Astrocyte of the cerebellum (primary cell): ENCODE measurements around the gene ABCC5.

Source experiments
- DNase-seq: peaks from one replicate; pipeline ENCODE4 v3.0.0-alpha.2; 2011; ENCODE audit warnings: low read depth
- H3K4me3 ChIP-seq: 2 replicates; pipeline ENCODE4 v1.5.1; 2011; ENCODE audit warnings: mild to moderate bottlenecking, low read depth, low read length, moderate library complexity
- in situ Hi-C: cut with HindIII; loops from 2 replicates; pipeline ENCODE4 v1.10.0; 2017; ENCODE audit warnings: low sequenced_read_pairs
- TF ChIP-seq, protein P1 (sequence below): IDR thresholded peaks from 2 replicates; pipeline ENCODE4 v1.5.1; 2012; ENCODE audit warnings: low read length, low read depth, moderate library complexity, mild to moderate bottlenecking; ENCODE audit errors: missing control alignments

ABCC5 gene

DNA sequence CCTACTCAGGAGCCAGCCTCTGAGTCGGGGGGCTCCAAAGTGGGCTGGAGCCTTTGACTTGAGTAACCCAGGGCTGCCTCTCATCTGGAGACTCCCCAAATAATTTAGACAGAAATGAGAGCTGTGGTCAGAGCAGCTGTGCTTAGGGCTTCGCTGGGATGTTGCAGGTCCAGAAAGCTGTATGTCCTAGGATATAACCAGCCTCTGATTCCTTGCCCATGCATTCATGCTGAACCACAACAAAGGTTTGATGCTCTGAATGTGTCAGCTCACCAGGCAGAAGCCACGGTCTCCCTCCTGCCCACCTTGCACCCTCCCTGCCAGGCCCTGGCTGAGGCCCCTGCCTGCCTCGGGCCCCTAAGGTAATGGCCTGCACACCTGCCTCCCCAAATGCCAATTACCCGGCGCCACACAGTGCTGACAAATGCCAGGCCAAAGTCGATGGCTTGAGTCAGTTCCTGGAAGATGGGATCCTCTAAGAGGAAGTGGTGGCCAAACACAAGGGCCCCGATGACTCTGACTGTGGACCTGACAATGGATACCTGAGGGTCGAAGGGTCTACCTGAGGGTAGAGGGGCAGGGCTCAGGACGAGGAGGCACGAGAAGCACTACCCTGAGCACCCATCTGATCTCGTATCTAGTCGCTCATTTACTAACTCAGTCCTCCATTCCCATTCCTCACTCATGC, 111.3 kb downstream of the ABCC5 start:
- TF ChIP-seq, protein P1, sequence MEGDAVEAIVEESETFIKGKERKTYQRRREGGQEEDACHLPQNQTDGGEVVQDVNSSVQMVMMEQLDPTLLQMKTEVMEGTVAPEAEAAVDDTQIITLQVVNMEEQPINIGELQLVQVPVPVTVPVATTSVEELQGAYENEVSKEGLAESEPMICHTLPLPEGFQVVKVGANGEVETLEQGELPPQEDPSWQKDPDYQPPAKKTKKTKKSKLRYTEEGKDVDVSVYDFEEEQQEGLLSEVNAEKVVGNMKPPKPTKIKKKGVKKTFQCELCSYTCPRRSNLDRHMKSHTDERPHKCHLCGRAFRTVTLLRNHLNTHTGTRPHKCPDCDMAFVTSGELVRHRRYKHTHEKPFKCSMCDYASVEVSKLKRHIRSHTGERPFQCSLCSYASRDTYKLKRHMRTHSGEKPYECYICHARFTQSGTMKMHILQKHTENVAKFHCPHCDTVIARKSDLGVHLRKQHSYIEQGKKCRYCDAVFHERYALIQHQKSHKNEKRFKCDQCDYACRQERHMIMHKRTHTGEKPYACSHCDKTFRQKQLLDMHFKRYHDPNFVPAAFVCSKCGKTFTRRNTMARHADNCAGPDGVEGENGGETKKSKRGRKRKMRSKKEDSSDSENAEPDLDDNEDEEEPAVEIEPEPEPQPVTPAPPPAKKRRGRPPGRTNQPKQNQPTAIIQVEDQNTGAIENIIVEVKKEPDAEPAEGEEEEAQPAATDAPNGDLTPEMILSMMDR: no peak

DNA sequence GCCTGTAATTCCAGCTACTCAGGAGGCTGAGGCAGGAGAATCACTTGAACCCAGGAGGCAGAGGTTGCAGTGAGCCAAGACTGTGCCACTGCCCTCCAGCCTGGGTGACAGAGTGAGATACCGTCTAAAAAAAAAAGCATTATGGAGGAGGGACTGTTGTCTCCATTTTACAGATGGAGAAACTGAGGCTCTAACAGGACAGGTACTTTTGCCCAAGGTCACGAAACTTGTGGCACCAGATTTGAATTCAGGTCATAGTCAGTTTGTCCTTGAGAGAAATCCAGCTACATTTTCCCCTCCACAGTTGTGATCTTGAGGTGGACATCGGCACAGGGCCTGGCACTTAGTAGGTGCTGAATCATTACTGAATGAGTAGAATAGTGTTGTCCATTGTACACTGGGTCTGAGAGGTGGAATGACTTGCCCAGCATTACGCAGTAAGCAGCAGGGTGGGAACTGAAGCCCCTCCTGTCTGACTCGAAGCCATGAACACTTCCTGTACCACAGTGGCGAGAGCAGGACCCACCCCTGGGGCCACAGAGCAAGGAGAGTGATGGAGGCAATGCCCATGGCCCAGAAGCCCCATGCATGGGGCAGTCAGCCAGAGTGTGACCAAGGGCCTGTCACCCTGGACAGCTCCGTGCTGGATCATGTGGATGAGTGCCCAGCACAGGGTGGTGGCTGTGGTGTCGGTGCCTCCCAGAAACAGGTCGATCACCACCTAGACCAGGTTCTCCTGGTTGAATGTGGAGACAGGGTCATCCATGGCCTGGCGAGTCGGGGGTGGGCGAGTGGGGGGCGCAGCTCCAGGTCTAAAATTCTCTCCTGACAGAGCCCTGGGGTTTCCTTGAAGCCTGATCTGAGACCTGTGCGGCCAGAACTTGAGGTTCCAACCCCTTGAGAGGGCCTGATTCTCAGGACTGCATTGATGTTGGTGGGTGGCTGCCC, 112.6 kb downstream of the ABCC5 start:
- TF ChIP-seq, protein P1: no peak
- H3K4me3 ChIP-seq: no peak overlapping the region
- in situ Hi-C loops: no loop called here
- DNase-seq: no peak

More for the DNA sequence above, 111.3 kb downstream of the ABCC5 start:
- in situ Hi-C loops: no loop called here
- DNase-seq: no peak
- no peak overlapping the region for H3K4me3 ChIP-seq

DNA sequence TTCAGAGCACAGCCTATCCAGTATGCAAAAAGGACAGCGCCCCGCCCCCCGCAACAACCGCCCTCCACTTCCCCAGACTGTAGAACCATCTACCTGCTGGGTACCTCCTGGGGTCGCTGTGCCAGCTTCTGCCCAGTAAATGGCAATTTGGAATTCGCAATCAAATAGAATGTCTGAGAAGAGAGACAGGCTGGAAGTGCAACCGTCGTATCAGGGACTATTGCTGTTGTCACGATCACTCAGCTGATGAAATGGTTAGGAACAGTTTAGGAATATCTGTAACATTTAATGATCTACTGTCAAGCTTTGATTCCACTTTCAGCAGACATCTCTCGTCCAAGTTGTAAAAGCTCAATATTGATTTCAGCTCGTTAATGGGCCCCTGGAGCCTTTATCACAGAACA, 119.7 kb downstream of the ABCC5 start:
- DNase-seq: no peak
- no peak overlapping the region for H3K4me3 ChIP-seq
- in situ Hi-C loops: loop anchor here (10.0 to 25.0 kb wide), 2 partner anchors 117 to 339 kb away; partner anchors contain the start of genes ABCC5, ALG3, EEF1AKMT4 and VWA5B2
- TF ChIP-seq, protein P1: no peak

DNA sequence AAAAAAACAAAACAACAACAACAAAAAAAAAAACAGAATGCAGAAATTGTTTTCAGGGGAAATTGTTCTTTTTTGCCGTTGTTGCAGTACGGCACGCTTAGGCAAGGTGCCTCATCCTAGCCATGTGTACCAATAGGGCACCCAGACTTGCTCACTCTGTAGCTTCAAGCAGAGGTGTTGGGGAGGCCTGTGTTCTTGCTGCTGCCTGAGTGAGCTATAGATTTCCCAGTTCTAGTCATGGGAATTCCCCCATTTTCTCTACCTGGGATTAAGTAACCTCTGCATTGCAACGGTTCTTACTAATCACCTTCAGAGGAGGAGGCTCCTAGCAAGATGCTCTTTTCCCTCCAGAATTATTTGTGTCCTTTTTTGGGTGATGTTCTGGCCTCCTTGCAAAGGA, 120.1 kb downstream of the ABCC5 start:
- in situ Hi-C loops: loop anchor here (10.0 to 25.0 kb wide), 2 partner anchors 117 to 340 kb away; partner anchors contain the start of genes ABCC5, ALG3, EEF1AKMT4 and VWA5B2
- H3K4me3 ChIP-seq: no peak overlapping the region
- DNase-seq: no peak
- TF ChIP-seq, protein P1: no peak

DNA sequence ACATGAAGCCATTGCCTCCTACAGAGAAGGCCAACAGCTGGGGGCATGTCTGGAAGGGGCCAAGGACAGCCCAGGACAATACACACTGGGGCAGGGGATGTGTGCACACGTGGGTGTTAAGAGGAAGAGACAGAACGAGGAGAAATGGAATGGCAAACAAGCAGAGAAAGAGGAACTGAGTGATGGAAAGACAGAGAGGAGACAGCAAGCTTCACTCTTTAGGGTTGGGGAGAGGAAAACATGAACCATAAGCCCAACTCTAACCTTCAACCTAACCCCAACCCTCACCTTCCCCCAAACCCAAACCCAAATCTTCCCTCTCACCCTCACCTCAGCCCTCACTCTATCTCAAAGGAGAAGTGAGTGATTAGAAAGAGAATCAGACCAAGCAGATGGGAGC, 121.1 kb downstream of the ABCC5 start:
- no peak overlapping the region for H3K4me3 ChIP-seq
- TF ChIP-seq, protein P1: no peak
- in situ Hi-C loops: loop anchor here (10.0 to 25.0 kb wide), 2 partner anchors 118 to 341 kb away; partner anchors contain the start of genes ABCC5, ALG3, EEF1AKMT4 and VWA5B2
- DNase-seq: no peak

DNA sequence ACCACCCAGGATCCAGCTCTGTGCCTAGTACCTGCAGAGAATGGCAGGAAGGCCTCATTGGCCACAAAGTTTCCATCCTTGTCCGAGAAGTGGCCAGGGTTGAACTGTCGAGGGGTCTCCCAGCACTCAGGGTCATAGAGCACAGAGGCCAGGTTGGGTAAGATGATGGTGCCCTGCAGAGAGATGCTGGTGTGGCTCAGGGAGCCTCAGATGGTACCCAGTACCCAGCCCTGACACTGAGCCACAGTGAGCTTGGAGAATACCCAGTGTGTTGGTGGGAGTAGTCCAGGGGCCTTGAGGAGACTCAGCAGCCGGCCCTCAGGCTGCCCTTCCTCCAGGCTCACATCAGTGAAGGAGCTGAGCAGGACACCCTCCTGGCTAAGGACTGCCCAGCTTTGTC, 121.5 kb downstream of the ABCC5 start:
- in situ Hi-C loops: loop anchor here (10.0 to 25.0 kb wide), 2 partner anchors 119 to 341 kb away; partner anchors contain the start of genes ABCC5, ALG3, EEF1AKMT4 and VWA5B2
- DNase-seq: no peak
- TF ChIP-seq, protein P1: no peak
- H3K4me3 ChIP-seq: no peak overlapping the region
